Sciatic nerve (tissue), 2 donors: ENCODE data around the gene DPAGT1. TPM values are rescaled to one million over a fixed set of nuclear protein-coding genes. Genes with fewer than 3 reads are reported as not detected.
"Not testable (repeated sequence)": the region's sequence is repeated elsewhere in the genome, so short reads cannot be mapped to it uniquely, and the experiment has no call there.

Experiments used
- ATAC-seq: fragments of 200-7000 bp; cut with Tn5 transposase; one replicate; pipeline ENCODE4 v1.9.1; 2020; ENCODE audit warnings: mild to moderate bottlenecking, moderate library complexity
- DNase-seq: peaks from one replicate; pipeline ENCODE4 v3.0.0-alpha.2; 2020; ENCODE audit warnings: low spot score
- intact Hi-C: fragments of 100-400 bp; cut with DNase I; formaldehyde crosslinking; loops from one replicate; pipeline ENCODE4 v1.14.2; 2022
- total RNA-seq: library from RNA; stranded (reverse); fragmentation: NEBNext Ultra II Directional; extraction: Animal tissue kit (Norgen Biotek cat#: 25700); gene quantifications from one replicate; pipeline ENCODE4 v1.2.1, GENCODE V29; 2021
- donor health status: DM: no; HTN: no; CAD: no.
- donor health status: DM: no; HTN: no; CAD: no.

DPAGT1 gene
- total RNA-seq, 1 donor from 2014 or later, result 28.9 TPM

DNA sequence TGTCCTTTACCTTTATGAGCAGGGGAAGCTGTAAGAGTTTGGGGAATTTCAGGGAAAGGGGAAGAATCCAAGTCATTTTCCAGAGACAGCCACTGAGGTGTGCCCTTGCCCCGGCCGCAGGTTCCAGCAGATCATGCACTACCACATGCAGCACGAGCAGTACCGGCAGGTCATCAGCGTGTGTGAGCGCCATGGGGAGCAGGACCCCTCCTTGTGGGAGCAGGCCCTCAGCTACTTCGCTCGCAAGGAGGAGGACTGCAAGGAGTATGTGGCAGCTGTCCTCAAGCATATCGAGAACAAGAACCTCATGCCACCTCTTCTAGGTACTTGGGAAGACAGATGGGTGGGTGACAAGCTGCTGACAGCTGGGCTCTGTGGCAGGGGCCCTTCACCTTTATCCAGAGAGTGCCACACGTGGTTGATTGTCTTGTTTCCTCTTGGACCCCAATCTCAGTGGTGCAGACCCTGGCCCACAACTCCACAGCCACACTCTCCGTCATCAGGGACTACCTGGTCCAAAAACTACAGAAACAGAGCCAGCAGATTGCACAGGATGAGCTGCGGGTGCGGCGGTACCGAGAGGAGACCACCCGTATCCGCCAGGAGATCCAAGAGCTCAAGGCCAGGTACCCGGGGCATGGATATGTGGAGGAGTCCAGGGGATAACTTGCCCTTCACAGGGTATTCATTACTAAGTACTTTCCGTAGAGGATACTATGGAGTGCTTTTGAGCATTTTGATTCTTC is 22.8 kb downstream of the DPAGT1 start:
- ATAC-seq, result no peak
- intact Hi-C loops, result no loop called here

DNA sequence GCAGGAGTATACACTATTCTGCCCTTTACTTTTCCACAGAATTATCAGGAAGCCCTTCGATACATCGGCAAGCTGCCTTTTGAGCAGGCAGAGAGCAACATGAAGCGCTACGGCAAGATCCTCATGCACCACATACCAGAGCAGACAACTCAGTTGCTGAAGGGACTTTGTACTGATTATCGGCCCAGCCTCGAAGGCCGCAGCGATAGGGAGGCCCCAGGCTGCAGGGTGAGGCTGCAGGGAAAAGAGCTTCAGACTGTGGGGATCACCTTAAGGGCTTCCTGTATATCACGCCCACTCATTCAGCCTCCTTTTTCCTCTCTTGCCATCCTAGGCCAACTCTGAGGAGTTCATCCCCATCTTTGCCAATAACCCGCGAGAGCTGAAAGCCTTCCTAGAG is 23.8 kb downstream of the DPAGT1 start:
- DNase-seq (no peak), ATAC-seq (no peak)
- intact Hi-C loops, result no loop called here

More for the DNA sequence above, 22.8 kb downstream of the DPAGT1 start:
- no peak for DNase-seq

DNA sequence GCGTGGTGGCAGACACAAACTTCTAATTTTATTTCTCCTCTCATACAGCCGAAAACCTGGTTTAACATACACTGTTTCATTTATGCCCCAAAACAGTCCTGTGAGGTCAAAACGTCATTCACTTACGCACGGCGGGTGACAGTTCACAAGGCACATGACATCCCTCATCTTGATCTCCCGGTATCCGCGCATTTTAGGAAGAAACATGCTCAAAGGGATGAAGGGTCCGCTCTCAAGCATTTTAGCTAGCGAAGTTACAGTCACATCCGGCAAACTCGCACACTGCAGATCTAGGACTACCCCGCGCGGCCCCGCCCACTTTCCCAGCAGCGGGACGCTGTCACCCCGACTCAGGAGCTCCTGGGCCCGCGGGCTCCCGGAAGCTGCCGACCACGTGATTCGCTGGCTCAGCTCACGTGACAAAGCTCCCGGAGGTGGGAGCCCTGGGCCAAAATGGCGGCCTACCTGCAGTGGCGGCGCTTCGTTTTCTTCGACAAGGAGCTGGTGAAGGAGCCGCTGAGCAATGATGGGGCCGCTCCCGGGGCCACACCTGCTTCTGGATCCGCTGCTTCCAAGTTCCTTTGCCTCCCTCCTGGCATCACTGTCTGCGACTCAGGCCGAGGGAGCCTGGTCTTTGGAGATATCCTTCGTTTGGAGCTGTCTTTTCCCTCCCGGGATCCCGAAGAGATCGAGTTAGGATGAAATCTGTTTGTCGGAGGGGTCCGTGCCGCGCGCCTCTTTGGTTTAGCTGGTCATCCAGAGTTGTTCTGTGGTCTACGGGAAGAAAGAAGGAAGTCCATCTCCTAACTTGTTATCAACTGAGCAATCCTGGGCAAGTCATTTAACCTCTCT is 34.1 kb downstream of the DPAGT1 start, which contains the start of gene VPS11:
Gene VPS11 (plus strand): TSS at position 448 of the 852 bp plus-strand sequence. CDS start 6 bp downstream, at position 454.
- DNase-seq (peak; percentile 99), ATAC-seq (peak; percentile 99)
- intact Hi-C loops, result no loop called here

DNA sequence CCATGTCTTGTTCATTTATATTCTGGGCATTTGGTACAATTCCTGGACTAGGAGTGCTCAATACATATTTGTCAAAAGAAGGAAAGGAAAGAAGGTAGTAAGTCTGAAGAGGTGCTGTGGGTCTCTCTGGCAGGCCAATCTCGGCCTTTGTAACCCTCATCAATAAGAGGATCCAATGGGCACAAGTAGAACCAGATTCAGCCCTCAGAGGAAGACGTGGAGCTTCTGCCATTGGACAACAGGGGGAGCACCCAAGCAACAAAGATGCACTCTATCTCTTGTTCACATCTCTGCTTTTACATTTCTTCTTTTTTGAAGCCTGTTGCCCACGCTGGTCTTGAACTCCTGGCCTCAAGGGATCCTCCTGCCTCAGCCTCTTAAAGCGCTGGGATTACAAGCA is 36.3 kb downstream of the DPAGT1 start:
- DNase-seq (no peak), ATAC-seq (no peak)
- intact Hi-C loops, result no loop called here

DNA sequence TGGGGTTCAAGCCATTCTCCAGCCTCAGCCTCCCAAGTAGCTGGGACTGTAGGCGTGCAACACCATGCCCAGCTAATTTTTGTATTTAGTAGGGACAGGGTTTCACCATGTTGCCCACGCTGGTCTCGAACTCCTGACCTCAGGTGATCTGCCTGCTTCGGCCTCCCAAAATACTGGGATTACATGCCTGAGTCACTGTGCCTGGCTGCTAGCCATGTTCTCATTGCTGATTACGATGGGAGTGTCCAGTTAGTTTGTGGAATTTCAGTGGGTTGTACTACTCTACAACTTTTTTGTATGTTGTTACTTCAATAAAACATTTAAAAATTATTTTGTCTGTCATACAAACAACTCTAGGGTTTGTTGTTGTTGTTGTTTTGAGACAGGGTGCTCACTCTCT is 38.9 kb downstream of the DPAGT1 start:
- intact Hi-C loops, result no loop called here

DNA sequence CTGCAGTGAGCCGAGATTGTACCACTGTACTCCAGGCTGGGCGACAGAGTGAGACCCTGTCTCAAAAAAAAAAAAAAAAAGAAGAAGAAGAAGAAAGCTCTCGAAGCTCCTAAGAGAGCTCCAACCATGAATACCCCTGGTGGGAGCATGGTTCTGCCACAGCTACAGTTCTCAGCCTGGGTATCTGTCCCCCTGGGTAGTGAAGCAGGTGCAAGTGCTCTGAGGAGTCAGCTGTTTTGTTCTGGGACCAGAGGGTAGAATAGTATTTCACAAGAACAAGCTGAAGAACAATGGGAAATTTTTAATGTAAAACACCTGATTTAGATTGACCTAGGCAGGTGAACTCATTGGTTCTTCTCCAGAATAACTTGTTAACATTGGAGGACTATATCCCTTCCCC is 40.4 kb downstream of the DPAGT1 start:
- intact Hi-C loops, result no loop called here
- DNase-seq (no peak), ATAC-seq (no peak)

More for the DNA sequence above, 38.9 kb downstream of the DPAGT1 start:
- DNase-seq (no peak), ATAC-seq (no peak)

DNA sequence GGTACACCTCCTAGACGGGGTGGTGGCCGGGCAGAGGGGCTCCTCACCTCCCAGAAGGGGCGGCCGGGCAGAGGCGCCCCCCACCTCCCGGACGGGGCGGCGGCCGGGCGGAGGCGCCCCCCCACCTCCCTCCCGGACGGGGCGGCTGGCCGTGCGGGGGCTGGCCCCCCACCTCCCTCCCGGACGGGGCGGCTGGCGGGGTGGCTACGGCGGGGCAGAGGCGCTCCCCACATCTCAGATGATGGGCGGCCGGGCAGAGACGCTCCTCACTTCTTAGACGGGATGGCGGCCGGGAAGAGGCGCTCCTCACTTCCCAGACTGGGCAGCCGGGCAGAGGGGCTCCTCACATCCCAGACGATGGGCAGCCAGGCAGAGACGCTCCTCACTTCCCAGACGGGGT is 42.5 kb downstream of the DPAGT1 start:
- DNase-seq, ATAC-seq, intact Hi-C loops: not testable (repeated sequence)

DNA sequence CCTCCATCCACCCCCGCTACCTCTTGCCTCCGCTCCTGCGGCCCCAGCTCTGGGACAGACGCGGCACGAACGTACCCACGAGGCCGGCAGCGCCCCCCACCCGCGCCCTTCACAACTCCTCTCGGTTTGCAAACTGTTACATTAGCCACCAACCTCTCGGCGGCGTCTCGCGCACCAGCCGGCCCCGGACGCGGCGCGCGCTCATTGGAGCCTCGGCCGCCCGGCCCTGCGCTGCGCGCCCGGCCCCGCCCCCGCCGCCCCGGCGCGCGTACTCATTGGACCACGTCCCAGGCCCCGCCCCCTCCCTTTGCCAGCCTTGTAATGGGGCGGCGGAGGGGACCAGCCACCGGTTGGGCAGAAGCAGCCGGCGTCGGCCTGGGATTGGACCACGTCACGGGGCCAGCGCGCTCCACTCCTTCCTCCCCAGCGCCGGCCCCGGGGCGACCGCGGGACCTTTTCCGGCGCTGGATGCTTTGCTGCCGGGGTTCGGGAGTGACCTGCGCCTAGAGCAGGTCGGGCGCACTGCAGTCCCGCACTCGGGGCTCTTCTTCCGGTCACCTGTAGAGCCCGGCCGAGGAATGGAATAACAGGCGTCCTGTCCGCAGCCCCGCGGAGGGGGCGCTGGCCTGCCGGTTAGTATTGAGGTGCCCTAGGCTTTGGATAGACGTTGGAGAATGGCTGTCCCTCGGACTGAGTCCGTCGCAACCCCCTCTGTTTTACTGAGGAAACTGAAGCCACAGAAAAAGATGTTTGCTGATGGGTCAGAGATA is 44.5 kb downstream of the DPAGT1 start, which contains the start of gene HYOU1:
Gene HYOU1 (minus strand): TSS at position 206 of the 770 bp plus-strand sequence. CDS start 1,045 bp downstream, outside the sequence.
- DNase-seq (peak; percentile 99), ATAC-seq (peak; percentile 99)
- intact Hi-C loops, result no loop called here

DNA sequence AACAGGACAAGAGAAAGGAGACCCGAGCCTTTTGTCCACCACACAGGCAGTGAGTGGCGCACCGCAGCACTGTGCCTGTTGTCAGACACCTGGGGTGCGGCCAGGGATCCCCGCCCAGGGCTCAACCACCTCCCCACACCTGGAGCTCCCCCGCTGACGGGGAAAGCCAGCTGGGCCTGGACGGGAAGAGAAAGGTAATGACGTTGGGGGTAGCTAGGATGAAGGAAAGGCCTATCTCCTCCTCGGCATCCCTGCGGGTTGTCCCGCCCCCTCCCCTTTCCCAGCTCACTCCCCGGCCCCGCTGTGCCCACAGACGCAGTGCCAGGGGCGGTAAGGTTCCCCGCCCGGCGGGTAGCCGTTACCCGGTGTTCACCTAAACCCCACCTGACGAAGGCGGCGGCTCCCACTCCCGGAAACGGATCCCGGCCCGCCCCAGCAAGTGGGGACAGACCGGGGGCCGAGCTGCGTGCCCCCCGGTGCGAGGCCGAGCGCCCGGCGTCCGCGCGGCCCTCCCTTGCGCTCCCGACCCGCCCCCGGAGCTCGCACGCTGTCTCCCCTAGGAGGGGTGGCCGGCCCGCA is 45.1 kb downstream of the DPAGT1 start:
- DNase-seq (peak; percentile 69), ATAC-seq (peak; percentile 1)
- intact Hi-C loops, result no loop called here

DNA sequence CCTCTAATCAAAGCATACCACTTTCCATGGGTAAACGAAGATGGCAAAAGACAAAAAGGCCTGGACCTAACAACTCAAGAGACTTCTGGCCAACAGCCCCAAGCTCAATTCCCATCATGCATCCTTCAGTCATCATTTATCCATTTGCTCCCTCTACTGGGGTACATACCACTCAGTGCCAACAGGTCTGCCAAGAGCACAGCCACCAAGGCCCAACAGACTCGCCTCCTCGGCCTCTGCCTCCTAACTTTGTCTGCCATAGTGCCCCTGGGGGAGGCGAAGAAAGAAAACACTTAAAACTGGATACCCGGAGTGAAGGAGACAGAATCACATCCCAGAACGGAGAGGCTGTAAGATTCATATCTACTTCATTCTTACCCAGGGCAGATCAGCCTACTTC is 45.8 kb downstream of the DPAGT1 start:
- intact Hi-C loops, result no loop called here
- DNase-seq, result no peak
- no peak for ATAC-seq

DNA sequence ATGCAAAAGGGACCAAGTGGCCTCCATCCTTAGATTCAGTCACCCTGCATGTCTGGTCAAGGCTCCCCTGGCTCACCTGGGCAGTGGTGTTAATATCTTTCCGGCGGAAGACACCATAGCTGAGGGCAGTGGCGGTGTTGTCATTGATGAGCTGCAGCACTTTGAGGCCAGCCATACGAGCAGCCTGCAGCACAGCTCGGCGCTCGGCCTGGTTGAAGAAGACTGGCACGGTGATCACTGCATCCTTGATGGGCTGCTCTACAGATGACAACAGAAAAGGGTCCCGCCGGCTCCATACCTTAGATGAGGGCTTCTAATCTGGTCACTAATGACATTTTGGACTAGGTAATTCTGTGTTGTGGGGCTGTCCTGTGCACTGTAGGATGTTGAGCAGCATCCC is 47.2 kb downstream of the DPAGT1 start:
- ATAC-seq (no peak), DNase-seq (no peak)
- intact Hi-C loops, result no loop called here

DNA sequence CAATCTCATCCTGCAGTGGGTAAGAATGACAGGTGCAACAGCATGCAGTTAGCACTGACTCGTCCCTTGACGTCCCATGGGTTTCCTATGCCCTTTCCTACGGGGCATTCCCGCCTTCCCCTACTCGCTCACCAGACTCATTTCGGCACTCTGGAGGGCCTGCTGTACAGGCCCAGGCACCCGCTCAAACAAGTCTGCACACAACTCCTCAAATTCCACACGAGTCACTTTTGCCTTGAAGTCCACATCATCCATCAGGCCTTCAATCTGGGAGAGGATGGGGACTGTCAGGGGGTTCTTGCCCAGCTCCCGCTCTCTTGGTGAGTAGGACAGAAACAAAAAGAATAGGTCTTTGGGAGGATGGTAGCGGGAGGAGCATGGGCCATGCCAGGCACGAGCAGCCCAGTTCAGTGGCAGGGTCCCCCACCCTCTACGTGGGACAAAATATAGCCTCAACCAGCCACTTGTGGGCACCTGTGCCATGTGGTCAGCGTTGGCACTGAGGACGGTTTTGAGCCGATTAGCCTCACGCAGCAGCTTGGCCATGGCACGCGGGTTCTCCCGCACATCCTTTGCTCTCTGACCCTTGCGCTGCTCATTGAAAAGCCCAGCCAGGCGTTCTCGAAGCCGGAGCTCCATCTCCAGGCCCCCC is 49.4 kb downstream of the DPAGT1 start:
- intact Hi-C loops, result no loop called here
- ATAC-seq, result no peak
- no peak for DNase-seq

DNA sequence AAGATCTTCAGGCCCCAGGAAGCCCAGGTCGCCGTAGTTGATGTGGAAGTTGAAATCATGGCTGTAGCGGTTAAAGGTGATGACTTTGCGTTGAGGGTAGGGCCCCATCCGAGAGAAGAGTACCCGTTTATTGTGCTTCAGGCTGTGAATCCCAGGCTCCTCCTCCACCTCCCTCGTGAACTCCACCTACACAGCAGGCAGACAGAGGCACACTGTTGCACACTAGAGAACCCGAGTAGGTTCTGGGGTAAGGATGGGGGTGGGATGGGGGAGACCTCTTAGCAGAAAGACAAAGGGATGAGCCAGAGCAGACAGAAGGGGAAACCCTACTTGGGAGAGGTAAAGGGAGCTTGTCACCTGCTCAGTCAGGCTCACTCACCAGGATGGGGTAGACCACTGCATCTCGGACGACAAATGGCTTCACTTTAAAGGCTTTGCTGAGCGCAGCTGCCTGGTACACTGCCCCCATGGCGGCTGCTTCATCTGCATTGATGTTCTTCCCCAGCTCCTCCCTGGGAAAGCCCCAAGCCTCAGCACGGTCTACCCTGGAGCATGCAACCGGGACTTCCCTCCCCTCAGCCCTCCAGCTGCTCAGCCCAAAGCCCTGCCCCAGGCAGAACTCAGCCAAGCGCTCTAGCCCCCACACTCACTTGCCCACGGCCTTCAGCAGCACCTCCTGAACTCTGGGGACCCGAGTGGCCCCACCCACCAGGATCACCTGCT is 50.1 kb downstream of the DPAGT1 start:
- DNase-seq (no peak), ATAC-seq (no peak)
- intact Hi-C loops, result no loop called here

DNA sequence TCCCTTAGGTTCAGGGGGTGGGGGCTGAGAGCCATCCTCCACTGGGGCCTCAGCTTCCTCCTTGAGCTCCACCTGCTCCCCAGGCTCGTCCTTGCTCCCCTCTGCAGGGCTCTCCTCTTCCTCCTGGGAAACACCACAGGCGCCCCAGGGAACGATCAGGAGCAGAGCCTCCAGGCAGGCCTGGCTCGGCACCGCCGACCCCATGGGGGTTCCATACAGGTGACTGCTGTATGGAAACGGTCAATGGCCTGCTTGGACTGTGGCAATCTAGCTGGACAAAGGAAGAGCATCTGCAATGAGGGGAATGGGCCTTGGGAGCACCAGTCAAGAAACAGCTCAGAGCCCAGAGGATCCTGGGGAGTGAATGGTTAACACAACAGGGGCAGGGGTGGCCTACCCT is 52.6 kb downstream of the DPAGT1 start:
- no peak for ATAC-seq

DNA sequence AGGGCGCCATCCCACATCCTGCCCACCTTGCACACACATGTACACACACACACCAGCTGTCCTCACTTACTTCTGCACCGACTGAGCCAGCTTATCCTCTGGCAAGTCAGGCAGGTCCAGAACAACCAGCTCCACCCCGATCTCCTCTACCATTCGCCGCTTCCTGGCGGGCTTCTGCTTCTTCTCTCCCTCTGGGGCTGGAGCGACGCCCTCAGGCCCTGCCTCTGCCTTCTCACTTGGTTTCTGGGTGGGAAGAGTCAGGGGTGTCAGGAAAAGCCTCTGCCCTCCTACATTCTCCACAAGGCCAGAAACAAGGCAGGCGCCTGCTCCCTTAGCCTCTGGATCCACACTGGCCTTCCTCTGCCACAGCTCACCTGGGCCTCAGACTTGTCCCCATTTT is 53.0 kb downstream of the DPAGT1 start:
- intact Hi-C loops, result no loop called here
- no peak for ATAC-seq

More for the DNA sequence above, 52.6 kb downstream of the DPAGT1 start:
- intact Hi-C loops, result no loop called here
- DNase-seq, result no peak

DNA sequence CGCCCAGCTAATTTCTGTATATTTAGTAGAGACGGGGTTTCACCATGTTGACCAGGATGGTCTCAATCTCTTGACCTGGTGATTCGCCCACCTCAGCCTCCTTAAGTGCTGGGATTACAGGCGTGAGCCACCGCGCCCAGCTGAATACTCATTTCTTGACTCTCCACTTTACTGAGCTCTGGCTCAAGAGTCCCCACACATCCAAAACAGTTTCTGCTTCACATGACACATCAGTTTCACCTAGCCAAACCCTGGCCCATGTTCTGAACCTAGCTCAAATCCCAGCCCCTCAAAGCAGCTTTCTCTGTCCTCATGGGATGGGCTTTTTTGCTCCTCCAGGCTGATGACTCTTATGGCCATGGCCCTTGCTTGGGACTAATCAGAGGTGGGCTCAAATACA is 54.4 kb downstream of the DPAGT1 start:
- no peak for DNase-seq
- ATAC-seq, result no peak
- intact Hi-C loops, result no loop called here

More for the DNA sequence above, 53.0 kb downstream of the DPAGT1 start:
- no peak for DNase-seq
